ENCODE measurements around the gene ATN1.
"Not testable (repeated sequence)": the region's sequence is repeated elsewhere in the genome, so short reads cannot be mapped to it uniquely, and the experiment has no call there.

ATN1 gene

DNA sequence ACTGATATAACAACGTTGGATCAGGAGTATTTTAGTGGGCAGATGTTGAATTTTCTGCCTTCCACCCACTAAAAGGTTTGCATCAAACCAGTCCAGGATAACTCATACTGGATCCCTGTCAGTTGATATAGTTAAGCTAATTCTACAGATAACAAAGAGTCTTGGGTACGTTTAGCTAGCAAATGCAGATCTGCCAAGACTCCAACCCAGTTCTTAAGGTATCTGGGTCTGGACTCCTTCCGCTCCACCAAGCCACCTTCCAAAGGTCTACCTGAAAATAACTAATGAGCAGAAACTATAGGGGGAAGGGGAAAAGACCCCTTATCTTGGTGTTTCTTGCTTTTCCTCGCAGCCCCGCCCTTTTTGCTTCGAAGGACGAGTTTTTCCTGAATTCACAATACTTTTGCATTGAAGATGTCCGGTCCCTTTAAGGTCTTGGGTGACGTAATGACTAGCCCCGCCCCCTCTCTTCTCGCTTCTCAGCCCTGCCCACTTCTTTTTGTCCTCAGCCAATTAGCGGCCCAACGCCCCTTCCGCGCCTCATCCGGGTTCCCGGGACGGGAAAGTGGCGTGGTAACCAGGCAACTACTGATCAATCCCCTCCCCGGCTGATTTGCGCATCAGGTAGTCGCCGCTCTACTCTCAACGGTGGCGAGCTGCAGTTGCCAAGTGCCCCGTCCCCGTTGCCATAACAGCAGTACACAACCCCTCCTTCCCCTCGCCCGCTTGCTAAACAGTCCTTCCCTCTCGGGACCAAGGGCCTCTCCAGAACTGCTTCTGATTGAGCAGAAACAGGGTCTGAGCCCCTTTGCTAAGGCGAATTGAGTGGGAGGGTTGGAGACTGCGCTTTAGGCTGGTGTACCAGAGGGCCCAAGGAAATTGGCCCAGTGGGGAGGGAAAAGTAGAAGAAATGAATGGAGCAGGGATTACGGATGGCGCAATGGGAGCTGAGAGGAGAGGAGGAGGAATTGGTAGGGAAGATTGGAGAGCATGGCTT, 23.2 kb upstream of the ATN1 start, which contains the start of gene LRRC23:
Gene LRRC23, plus strand, starts transcription at position 543 of the 997 bp plus-strand sequence. CDS start 812 bp downstream, outside the sequence.
- DNase-seq: peak; percentile 90

DNA sequence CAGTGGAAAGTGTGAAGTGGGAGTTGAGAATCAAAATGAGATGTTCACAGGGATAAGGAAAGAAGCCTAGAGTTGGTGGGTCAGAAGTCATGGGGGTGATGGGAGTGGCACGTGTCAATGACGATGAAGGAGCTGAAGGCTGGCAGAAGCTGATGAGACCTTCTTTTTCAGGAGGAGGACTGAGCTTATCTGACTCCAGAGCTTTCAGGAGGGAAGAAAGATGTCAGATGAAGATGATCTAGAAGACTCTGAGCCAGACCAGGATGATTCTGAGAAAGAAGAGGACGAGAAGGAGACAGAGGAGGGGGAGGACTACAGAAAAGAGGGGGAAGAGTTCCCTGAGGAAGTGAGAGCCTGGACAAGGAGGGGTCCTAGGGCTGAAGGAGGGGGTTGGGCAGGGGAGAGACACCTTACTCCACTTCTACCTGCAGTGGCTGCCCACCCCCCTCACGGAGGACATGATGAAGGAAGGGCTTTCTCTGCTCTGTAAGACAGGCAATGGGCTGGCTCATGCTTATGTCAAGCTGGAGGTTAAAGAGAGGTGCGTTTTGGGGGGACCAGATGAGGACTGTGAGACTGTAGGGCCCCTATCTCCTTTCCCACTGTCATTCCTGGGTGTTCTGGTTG, 22.2 kb upstream of the ATN1 start:
- no peak for DNase-seq

DNA sequence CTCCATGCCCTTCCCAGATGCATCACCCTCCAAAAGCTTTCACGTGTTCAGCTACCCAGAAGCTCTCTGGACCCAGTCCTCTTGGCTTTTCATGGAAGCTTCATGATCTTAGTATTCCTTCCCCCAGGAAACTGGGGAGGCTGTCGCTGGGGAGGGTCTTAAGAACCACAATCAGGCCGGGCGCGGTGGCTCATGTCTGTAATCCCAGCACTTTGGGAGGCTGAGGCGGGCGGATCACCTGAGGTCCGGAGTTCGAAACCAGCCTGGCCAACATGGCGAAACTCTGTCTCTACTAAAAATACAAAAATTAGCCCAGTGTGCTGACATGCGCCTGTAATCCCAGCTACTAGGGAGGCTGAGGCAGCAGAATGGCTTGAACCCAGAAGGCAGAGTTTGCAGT, 19.6 kb upstream of the ATN1 start:
- DNase-seq: not testable (repeated sequence)

DNA sequence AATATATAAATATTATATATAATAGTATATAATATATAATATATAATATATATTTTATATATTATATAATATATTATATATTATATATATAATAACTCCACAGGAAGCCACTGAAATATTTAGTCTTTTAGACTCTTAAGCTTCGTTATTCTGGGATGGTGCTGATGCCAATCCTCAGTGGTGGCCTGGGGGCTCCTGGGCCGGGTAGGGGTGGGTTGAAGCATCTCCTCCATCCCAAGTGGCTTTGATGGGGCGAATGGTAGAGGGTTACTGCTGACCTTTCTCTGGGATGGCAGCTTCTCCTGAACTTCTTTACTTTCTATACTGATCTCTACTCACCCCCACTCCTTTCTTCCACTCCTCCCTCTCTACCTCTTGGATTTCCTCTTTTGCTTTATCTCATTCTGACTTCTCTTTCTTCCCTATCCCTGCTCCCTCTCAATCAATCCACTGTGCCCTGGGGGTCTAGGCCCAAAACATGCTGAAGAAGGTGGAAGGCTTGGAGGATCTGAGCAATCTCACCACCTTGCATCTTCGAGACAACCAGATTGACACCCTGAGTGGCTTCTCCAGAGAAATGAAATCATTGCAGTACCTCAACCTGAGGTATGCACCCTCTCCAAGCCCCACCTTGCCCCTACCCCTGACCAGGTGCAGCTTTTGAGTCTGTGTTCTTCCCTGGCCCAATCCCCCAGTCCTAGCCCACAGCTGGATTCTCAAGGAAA, 18.2 kb upstream of the ATN1 start:
- DNase-seq: no peak

DNA sequence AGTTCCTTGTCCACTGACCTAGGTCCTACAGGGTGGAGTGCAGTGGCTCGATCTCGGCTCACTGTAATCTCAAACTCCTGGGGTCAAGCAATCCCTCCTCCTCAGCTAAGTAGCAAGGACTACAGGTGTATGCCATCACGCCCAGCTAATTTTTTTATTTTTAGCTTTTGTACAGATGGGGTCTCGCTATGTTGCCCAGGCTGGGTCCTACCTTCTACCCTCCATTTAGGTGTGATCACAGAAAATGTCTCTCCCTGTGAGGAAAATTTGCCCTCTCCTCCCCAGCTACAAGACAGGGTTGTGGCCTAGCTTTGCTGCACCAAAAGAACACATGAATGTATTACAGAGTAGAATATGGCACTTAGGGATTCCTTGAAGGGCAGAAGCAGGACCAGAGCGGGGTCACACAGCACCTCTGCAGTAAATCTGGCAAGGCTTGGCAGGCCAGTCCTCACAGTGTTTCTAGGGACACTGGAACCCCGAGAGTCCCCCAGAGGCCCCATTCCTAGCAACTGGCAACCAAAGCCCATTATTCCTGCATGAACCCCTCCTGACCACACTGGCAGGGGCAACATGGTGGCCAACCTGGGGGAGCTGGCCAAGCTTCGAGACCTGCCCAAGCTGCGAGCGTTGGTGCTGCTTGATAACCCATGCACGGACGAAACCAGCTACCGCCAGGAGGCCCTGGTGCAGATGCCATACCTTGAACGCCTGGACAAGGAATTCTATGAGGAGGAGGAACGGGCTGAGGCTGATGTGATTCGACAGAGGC, 15.4 kb upstream of the ATN1 start:
- DNase-seq: no peak

DNA sequence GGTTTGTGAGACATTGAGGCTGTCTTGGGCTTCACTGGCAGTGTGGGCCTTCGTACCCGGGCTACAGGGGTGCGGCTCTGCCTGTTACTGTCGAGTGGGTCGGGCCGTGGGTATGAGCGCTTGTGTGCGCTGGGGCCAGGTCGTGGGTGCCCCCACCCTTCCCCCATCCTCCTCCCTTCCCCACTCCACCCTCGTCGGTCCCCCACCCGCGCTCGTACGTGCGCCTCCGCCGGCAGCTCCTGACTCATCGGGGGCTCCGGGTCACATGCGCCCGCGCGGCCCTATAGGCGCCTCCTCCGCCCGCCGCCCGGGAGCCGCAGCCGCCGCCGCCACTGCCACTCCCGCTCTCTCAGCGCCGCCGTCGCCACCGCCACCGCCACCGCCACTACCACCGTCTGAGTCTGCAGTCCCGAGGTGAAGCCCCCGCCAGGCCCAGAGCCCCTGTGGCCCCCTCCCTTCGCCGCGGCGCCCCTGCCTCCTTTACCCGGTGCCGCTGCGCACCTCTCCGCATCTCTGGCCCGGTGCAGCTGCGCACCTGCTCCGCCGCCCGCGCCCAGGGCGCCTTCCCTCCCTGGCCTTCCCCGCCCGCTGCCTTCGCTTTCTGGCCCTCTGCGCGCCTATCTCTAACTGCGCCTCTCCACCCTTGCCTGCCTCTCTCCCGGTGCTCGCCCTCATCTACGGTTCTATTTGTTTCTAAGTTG, 13.4 kb upstream of the ATN1 start, which contains the start of gene ENO2:
Gene ENO2, plus strand, starts transcription at position 335 of the 701 bp plus-strand sequence. CDS start 1,253 bp downstream, outside the sequence.
- DNase-seq: peak; percentile 30

DNA sequence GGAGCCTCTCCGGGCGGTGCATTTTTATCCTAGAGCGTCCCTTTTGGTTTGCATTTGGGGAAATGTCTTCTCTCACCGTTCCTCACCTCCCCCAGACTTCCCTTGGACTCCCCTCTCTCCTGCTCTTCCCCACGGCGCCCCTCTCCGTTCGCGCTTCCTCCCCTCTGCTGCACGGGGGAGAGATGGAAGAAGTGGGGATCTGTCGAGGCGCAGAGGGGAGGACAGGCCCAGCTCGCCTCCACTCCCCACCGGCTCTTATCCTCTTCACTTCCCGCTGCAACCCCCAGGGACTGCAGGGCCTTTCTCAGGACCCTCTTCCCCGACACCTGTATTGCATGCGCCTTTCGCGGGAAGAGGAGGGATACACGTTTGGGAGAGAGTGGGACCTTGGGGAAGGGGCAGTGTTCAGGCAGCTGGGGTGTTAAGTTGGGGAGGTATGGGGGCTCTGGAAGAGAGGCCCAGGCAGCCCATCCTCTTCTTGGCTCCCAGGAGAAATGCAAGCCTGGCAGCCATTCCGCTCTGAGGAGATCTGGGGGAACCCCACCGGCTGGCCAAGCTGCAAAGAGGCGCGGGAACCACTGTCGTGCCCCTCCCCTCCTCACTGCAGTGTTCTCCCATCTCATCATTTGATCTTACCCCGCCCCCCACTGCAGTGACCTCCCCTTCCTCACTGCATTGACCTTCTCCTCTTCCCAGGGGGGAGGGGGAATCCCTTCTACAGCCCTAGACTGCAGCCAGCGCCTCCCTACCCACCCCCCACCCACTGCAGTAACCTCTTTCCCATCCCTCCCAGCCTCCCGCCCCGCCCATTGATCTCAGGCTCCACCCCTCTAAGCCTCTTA, 12.6 kb upstream of the ATN1 start:
- no peak for DNase-seq

DNA sequence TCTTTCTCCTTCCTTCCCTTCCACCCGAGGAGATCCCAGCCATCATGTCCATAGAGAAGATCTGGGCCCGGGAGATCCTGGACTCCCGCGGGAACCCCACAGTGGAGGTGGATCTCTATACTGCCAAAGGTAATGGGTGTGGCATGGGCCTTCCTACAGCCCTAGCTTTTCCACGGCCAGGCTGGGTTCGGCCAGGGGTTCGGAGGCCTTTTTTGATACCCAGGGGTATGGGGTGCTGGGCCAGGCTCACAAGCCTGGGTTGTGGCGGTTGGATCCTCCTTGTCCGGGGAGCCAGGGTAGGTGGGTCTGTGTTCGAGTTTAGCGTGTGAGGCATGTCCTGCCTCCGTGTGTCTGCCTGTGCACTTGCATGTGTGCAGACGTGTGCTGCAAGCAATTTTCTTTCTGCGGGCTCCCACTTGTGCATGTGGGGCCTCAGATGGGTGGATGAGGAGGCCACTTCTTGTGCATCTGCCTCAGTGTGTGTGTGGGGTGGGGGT, 11.9 kb upstream of the ATN1 start:
- no peak for DNase-seq

DNA sequence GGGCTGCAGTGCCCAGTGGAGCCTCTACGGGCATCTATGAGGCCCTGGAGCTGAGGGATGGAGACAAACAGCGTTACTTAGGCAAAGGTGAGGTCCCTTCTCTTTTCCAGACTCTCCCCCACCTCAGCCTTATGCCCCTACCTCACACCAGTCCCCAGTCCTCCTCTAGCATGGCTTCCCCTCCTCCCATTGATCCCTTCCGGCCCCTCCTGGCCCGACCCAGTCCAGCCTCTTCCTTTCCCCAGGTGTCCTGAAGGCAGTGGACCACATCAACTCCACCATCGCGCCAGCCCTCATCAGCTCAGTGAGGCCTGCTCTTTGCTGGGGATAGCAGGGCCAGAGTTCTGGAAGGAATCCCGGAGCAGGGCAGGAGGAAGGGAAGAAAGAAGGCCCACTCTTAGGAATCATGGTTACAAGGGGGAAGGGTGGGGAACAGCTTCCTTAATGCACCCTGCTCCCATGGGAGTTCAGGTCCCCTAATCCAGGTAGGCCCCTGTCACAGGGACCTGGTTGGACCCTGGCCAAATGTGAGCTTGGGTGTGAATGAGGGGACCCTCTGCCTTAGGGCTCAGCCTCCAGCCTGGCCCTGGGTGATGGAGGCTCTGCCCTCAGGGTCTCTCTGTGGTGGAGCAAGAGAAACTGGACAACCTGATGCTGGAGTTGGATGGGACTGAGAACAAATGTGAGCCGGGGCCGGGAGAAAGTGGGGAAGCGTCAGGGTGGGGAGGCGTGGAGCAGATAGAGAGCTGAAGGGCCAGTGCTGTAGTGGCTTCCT, 11.1 kb upstream of the ATN1 start:
- no peak for DNase-seq

DNA sequence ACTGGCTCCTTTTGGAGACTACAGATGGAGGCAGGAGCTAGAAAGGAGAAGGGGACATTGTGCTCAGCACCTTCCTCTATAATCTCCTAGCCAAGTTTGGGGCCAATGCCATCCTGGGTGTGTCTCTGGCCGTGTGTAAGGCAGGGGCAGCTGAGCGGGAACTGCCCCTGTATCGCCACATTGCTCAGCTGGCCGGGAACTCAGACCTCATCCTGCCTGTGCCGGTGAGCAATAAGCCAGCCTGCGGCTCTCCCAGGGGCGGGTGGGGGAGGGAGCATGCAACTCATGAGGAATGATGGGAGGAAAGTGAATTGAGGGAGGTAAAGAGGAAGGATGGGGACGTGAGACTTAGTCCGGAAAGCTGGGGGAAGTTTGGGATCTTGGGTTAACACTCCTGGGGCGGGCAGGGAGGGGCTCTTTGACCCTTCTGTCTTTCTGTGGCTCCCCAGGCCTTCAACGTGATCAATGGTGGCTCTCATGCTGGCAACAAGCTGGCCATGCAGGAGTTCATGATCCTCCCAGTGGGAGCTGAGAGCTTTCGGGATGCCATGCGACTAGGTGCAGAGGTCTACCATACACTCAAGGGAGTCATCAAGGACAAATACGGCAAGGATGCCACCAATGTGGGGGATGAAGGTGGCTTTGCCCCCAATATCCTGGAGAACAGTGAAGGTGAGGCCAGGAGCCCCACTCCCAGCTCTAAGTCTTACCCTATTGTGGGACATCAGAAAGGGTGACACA, 10.1 kb upstream of the ATN1 start:
- no peak for DNase-seq

DNA sequence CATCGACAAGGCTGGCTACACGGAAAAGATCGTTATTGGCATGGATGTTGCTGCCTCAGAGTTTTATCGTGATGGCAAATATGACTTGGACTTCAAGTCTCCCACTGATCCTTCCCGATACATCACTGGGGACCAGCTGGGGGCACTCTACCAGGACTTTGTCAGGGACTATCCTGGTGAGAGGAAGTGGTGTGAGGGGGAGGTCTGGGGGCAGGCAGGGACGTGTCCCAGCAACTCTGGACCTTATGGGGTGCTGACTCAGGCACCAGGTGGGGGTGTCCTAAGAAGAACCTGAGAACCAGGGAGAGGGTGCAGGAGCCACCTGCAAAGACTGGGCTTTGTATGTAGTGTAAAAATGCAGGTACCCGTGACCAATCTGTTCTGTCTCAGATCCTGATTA, 8.2 kb upstream of the ATN1 start:
- DNase-seq: no peak

DNA sequence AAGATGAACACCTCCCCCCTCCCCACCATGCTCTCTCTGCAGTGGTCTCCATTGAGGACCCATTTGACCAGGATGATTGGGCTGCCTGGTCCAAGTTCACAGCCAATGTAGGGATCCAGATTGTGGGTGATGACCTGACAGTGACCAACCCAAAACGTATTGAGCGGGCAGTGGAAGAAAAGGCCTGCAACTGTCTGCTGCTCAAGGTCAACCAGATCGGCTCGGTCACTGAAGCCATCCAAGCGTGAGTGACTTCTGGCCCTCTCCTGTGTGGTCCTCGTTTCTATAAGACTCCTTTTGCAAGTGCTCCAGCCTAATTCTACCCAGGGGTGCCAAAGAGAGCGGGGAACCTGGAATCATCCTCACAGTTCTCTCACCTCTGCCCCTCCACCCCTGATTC, 6.2 kb upstream of the ATN1 start:
- DNase-seq: no peak

DNA sequence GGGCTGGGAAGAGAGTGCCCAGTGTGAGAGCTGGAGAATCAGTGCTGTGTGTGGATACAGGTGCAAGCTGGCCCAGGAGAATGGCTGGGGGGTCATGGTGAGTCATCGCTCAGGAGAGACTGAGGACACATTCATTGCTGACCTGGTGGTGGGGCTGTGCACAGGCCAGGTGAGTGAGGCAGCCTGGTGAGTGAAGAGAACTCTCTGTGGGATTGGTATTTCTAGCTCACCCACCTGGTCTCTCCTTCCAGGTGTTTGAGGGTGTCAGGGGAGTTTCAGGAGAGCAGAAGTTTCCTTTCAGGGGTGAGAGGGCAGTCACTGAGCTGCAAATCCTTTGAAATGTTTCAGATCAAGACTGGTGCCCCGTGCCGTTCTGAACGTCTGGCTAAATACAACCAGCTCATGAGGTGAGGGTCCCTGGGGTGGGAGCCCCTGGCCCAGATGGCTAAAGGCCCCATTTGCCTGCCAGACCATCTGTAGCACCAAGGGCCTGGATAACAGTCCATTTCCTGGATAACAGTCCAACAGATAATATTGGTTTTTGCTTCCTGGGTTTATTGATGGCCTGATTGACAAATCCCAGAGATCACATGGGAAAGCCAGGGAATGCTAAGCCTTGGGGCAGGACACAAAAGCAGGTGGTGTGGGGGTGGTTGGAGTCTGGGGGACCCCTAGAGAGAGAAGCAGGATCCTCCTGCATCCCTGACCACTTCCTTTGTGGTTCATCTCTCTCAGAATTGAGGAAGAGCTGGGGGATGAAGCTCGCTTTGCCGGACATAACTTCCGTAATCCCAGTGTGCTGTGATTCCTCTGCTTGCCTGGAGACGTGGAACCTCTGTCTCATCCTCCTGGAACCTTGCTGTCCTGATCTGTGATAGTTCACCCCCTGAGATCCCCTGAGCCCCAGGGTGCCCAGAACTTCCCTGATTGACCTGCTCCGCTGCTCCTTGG, 5.5 kb upstream of the ATN1 start:
- DNase-seq: no peak

DNA sequence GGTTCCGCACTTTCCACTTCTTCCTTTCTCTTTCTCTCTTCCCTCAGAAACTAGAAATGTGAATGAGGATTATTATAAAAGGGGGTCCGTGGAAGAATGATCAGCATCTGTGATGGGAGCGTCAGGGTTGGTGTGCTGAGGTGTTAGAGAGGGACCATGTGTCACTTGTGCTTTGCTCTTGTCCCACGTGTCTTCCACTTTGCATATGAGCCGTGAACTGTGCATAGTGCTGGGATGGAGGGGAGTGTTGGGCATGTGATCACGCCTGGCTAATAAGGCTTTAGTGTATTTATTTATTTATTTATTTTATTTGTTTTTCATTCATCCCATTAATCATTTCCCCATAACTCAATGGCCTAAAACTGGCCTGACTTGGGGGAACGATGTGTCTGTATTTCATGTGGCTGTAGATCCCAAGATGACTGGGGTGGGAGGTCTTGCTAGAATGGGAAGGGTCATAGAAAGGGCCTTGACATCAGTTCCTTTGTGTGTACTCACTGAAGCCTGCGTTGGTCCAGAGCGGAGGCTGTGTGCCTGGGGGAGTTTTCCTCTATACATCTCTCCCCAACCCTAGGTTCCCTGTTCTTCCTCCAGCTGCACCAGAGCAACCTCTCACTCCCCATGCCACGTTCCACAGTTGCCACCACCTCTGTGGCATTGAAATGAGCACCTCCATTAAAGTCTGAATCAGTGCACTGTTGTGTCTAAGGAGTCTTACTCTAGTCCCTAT, 4.6 kb upstream of the ATN1 start:
- DNase-seq: no peak

DNA sequence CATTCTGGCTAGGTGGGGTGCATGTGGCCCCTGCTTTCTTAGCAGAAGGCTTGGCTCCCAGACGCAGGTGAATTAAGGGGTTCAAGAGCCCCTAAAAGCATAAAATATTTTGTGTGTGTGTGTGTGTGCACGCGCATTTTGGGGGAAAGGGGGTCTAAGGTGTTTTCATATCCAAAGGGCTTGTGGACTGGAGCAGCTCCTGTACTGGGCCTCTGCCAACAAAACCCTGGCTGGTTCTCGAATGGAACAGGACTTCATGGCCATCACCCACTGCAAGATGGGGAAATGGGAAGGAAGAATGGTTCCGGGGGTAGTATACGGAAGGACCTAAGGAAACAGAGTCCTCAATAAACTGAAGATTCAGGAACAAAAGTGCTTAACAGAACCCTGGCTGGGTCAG, 3.9 kb upstream of the ATN1 start:
- no peak for DNase-seq

DNA sequence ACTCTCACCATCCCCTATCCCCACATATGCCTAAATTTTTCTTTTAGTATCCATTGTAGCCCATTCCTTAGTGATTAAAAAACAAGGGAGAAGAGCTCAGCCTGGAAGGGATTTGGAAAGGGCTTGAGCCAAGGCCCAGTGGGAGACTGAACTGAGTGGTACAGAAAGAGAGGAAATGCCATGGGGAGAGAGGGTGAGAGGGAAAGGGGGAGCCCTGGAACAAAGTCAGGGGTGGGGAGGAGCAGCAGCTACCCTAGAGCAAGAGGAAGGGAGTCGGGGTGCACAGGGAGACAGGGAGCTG, 2.6 kb upstream of the ATN1 start:
- no peak for DNase-seq

DNA sequence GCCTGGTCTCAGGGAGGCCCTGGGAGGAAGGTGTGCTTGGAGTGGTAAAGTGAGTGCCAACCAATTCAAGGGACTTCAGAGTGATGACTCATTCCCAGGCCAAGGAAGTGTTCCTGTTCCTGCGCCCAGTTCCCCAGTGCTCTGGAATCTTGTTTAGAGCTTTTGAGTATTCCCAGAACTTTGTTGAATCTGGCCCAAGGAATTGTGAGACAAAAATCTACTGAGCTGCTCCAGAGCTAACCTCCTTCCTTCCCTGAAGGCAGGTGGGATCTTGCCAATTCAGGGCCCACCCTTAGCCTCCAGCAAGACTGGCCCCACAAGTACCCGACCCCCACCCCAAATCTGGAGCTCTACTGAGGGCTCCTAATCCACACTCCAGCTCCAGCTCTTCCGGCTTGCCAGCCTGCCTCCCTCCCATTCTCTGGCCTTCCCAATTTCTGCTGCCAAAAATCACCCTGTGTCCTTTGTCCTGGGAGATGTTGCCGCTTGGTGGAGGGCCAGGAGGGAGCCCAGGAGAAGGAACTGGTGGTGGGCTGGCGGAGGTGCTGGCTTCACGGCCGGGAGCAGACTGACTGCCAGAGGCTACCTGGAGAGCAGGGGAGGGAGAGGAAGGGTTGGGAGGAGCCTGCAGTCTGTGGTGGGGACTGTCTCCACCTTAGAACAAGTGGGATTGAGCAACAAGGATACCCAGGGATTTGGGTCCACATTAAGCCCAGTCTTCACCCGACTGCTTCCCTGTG, 2.0 kb upstream of the ATN1 start:
- no peak for DNase-seq
